ENCODE data around the gene NAXD.

DNA sequence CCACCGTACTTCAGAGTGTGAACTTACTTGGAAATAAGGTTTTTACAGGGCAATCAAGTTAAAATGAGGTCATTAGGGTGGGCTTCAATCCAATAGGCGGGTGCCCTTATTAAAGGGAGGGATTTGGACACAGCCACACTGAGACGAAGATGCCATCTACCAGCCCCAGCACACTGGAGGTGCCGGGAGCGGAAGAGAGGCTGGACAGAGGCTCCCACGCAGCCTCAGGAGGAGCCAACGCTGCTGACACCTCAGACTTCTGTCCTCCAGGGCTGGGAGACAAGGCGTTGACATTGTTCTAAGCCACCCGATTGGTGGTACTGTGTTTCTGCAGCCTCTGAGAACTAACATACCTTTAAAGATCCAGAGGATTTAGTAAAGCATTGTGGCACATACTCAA lies 41.2 kb upstream of the NAXD start:
- TF ChIP-seq POLR2A (IDR thresholded peaks at IDR 0.05; ENCODE audit: borderline replicate concordance, extremely low read depth, insufficient read depth, insufficient read length) (no peak), SP1 (IDR thresholded peaks at IDR 0.05; ENCODE audit: low read depth) (no peak), ZNF274 (IDR thresholded peaks at IDR 0.05; ENCODE audit: low read depth, low read length) (no peak), YY1 (IDR thresholded peaks at IDR 0.05; ENCODE audit: extremely low read depth, insufficient replicate concordance, low read depth, low read length) (no peak), EZH2phosphoT487 (IDR thresholded peaks at IDR 0.05; ENCODE audit: borderline replicate concordance) (no peak), ZFX (IDR thresholded peaks at IDR 0.05) (no peak), EZH2 (IDR thresholded peaks at IDR 0.05) (no peak), RAD21 (IDR thresholded peaks at IDR 0.05; ENCODE audit: low read depth) (no peak), JUND (IDR thresholded peaks at IDR 0.05) (no peak)
- TF ChIP-seq, protein P1, sequence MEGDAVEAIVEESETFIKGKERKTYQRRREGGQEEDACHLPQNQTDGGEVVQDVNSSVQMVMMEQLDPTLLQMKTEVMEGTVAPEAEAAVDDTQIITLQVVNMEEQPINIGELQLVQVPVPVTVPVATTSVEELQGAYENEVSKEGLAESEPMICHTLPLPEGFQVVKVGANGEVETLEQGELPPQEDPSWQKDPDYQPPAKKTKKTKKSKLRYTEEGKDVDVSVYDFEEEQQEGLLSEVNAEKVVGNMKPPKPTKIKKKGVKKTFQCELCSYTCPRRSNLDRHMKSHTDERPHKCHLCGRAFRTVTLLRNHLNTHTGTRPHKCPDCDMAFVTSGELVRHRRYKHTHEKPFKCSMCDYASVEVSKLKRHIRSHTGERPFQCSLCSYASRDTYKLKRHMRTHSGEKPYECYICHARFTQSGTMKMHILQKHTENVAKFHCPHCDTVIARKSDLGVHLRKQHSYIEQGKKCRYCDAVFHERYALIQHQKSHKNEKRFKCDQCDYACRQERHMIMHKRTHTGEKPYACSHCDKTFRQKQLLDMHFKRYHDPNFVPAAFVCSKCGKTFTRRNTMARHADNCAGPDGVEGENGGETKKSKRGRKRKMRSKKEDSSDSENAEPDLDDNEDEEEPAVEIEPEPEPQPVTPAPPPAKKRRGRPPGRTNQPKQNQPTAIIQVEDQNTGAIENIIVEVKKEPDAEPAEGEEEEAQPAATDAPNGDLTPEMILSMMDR (IDR thresholded peaks at IDR 0.05 in 2 of 3, conservative IDR thresholded peaks at IDR 0.05 in 1 of 3; ENCODE audit: borderline replicate concordance in 1 of 3, insufficient read depth in 1 of 3, low read depth in 2 of 3, low read length in 2 of 3), result no peak
- TF ChIP-seq, protein P2, sequence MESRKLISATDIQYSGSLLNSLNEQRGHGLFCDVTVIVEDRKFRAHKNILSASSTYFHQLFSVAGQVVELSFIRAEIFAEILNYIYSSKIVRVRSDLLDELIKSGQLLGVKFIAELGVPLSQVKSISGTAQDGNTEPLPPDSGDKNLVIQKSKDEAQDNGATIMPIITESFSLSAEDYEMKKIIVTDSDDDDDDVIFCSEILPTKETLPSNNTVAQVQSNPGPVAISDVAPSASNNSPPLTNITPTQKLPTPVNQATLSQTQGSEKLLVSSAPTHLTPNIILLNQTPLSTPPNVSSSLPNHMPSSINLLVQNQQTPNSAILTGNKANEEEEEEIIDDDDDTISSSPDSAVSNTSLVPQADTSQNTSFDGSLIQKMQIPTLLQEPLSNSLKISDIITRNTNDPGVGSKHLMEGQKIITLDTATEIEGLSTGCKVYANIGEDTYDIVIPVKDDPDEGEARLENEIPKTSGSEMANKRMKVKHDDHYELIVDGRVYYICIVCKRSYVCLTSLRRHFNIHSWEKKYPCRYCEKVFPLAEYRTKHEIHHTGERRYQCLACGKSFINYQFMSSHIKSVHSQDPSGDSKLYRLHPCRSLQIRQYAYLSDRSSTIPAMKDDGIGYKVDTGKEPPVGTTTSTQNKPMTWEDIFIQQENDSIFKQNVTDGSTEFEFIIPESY (IDR thresholded peaks at IDR 0.05; ENCODE audit: extremely low read depth, insufficient replicate concordance, low read length), result no peak

Measured in HCT116 (cell line).